ENCODE measurements around the gene USH2A. TPM values are rescaled to one million over a fixed set of nuclear protein-coding genes. Genes with fewer than 3 reads are reported as not detected.

The USH2A gene
- total RNA-seq, 2 experiments from 2014 or later: not detected

DNA sequence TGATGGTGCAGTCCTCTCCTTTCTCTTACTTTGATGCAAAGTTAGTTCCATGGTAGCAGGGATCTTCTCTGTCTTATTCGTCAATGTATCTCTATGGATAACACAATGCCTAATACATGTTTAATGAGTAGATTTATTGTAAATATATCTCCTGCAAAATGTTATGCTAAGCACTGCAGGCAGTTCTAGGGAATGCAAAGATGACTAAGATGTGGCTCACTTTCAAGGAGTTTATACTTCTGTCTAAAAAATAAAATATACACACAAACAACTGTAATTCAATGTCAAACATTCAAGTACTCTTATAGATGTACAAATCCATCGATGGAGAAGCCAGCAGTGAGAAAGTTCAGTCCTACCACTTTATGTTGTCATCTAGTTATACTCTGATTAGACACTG lies 661.8 kb downstream of the USH2A start:
- intact Hi-C loops (cut with DNase I, micrococcal nuclease): no loop called here
- DNase-seq: no peak

DNA sequence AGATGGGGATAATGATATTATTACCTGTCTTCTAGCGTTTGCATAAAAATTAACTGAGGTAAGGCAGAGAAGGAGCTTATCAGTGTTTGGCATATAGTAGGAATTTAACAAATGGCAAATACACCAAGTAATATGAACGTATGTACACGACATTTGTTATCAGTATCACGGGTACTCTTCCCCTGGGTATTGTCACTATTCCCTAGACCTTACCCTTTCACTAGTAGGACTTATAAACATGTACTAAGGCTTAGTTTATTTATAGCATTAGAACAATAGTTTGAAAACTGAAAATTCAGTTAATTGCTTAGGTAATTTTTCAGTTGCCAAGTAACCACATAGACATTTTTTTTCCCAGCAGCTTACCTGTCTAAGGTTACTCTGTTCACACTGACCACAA lies 669.1 kb downstream of the USH2A start:
- H3K27me3 ChIP-seq (ENCODE audit: control insufficient read depth in 1 of 2, insufficient read depth in 2 of 2, low read length in 2 of 2): no peaks in the 10 kb centered on the region
- peaks cover 2% of the 10 kb centered on the region for H3K9me3 Mint-ChIP-seq
- H3K27ac ChIP-seq (ENCODE audit: low read depth in 1 of 2, low read length in 2 of 2): no peak overlapping the region
- ChIA-PET POLR2A (no interaction called here), CTCF (no interaction called here)
- ATAC-seq (ENCODE audit: poor library complexity) (no peak), DNase-seq (no peak)
- H3K36me3 Mint-ChIP-seq (ENCODE audit: low read depth): no peaks in the 10 kb centered on the region
- H3K4me3 Mint-ChIP-seq: no peak overlapping the region
- no peak overlapping the region for H3K27ac Mint-ChIP-seq
- H3K4me1 Mint-ChIP-seq (ENCODE audit: low read depth): no peaks in the 10 kb centered on the region
- no peaks in the 10 kb centered on the region for H3K4me1 ChIP-seq (ENCODE audit: insufficient read depth, low read length)
- H3K9me3 ChIP-seq (ENCODE audit: control insufficient read depth in 1 of 2, insufficient read depth in 1 of 2, low read length in 2 of 2): no peaks in the 10 kb centered on the region
- H3K36me3 ChIP-seq (ENCODE audit: insufficient read depth, low read length): no peaks in the 10 kb centered on the region
- no peaks in the 10 kb centered on the region for H3K27me3 Mint-ChIP-seq
- H3K4me3 ChIP-seq (ENCODE audit: low read length): no peak overlapping the region
- intact Hi-C loops (cut with DNase I, micrococcal nuclease): no loop called here
- TF ChIP-seq, protein P1, sequence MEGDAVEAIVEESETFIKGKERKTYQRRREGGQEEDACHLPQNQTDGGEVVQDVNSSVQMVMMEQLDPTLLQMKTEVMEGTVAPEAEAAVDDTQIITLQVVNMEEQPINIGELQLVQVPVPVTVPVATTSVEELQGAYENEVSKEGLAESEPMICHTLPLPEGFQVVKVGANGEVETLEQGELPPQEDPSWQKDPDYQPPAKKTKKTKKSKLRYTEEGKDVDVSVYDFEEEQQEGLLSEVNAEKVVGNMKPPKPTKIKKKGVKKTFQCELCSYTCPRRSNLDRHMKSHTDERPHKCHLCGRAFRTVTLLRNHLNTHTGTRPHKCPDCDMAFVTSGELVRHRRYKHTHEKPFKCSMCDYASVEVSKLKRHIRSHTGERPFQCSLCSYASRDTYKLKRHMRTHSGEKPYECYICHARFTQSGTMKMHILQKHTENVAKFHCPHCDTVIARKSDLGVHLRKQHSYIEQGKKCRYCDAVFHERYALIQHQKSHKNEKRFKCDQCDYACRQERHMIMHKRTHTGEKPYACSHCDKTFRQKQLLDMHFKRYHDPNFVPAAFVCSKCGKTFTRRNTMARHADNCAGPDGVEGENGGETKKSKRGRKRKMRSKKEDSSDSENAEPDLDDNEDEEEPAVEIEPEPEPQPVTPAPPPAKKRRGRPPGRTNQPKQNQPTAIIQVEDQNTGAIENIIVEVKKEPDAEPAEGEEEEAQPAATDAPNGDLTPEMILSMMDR (IDR thresholded peaks at IDR 0.05): no peak

More for the DNA sequence above, 661.8 kb downstream of the USH2A start:
- no peaks in the 10 kb centered on the region for H3K36me3 ChIP-seq (ENCODE audit: insufficient read depth, low read length)
- Mint-ChIP-seq H3K36me3 (ENCODE audit: low read depth) (no peaks in the 10 kb centered on the region), H3K4me1 (ENCODE audit: low read depth) (no peaks in the 10 kb centered on the region), H3K4me3 (no peak overlapping the region), H3K27me3 (no peaks in the 10 kb centered on the region), H3K9me3 (peaks cover 2% of the 10 kb centered on the region), H3K27ac (no peak overlapping the region)
- no peaks in the 10 kb centered on the region for H3K27me3 ChIP-seq (ENCODE audit: control insufficient read depth in 1 of 2, insufficient read depth in 2 of 2, low read length in 2 of 2)
- no peaks in the 10 kb centered on the region for H3K4me1 ChIP-seq (ENCODE audit: insufficient read depth, low read length)
- CTCF ChIA-PET: no interaction called here
- POLR2A ChIA-PET: no interaction called here
- no peak overlapping the region for H3K4me3 ChIP-seq (ENCODE audit: low read length)
- ATAC-seq (ENCODE audit: poor library complexity): no peak
- TF ChIP-seq, protein P1 (IDR thresholded peaks at IDR 0.05): no peak
- no peak overlapping the region for H3K27ac ChIP-seq (ENCODE audit: low read depth in 1 of 2, low read length in 2 of 2)
- no peaks in the 10 kb centered on the region for H3K9me3 ChIP-seq (ENCODE audit: control insufficient read depth in 1 of 2, insufficient read depth in 1 of 2, low read length in 2 of 2)

GRCh38 chr1:215749414-215749813 lies 673.8 kb downstream of the USH2A start:
- H3K27ac Mint-ChIP-seq: no peak overlapping the region
- ATAC-seq (ENCODE audit: poor library complexity): no peak

More at GRCh38 chr1:215749414-215749813, 673.8 kb downstream of the USH2A start:
- Mint-ChIP-seq H3K36me3 (ENCODE audit: low read depth) (no peaks in the 10 kb centered on the region), H3K4me1 (ENCODE audit: low read depth) (no peaks in the 10 kb centered on the region), H3K27me3 (no peaks in the 10 kb centered on the region), H3K4me3 (no peak overlapping the region), H3K9me3 (peaks cover 4% of the 10 kb centered on the region)
- Histone ChIP-seq H3K36me3 (ENCODE audit: insufficient read depth, low read length) (no peaks in the 10 kb centered on the region), H3K4me1 (ENCODE audit: insufficient read depth, low read length) (no peaks in the 10 kb centered on the region), H3K27me3 (ENCODE audit: control insufficient read depth in 1 of 2, insufficient read depth in 2 of 2, low read length in 2 of 2) (no peaks in the 10 kb centered on the region), H3K9me3 (ENCODE audit: control insufficient read depth in 1 of 2, insufficient read depth in 1 of 2, low read length in 2 of 2) (no peaks in the 10 kb centered on the region), H3K4me3 (ENCODE audit: low read length) (no peak overlapping the region), H3K27ac (ENCODE audit: low read depth in 1 of 2, low read length in 2 of 2) (no peak overlapping the region)
- POLR2A ChIA-PET: no interaction called here
- TF ChIP-seq, protein P1 (IDR thresholded peaks at IDR 0.05): no peak
- DNase-seq: no peak
- CTCF ChIA-PET: no interaction called here
- intact Hi-C loops (cut with DNase I, micrococcal nuclease): no loop called here
